ENCODE data around the gene RPL18.
A peak's percentile ranks its signal among the peaks of the same experiment; 100 is the strongest.
"Not testable (repeated sequence)": the region's sequence is repeated elsewhere in the genome, so short reads cannot be mapped to it uniquely, and the experiment has no call there.

The RPL18 gene

GRCh38 chr19:48618916-48619691 is at the start of gene RPL18, which contains the start of gene SPHK2:
Gene RPL18 (minus strand): TSS chr19:48619178. CDS start chr19:48619143, 35 bp downstream.
Gene SPHK2 (plus strand): TSS chr19:48619506. CDS start chr19:48620515, 1,009 bp downstream.
- DNase-seq (ENCODE audit: low spot score): peak; percentile 98

- no peak for DNase-seq (ENCODE audit: low spot score)
Observed at GRCh38 chr19:48668761-48669160, 49.8 kb upstream of the RPL18 start.

GRCh38 chr19:48668332-48668731 is 49.4 kb upstream of the RPL18 start:
- DNase-seq (ENCODE audit: low spot score): no peak

GRCh38 chr19:48665786-48666185 is 46.8 kb upstream of the RPL18 start:
- DNase-seq (ENCODE audit: low spot score): no peak

- no peak for DNase-seq (ENCODE audit: low spot score)
Observed at GRCh38 chr19:48664476-48664875, 45.5 kb upstream of the RPL18 start.

GRCh38 chr19:48663667-48664066 is 44.7 kb upstream of the RPL18 start:
- DNase-seq (ENCODE audit: low spot score): no peak

- DNase-seq (ENCODE audit: low spot score): no peak
Observed at GRCh38 chr19:48661711-48662090, 42.7 kb upstream of the RPL18 start.

- DNase-seq (ENCODE audit: low spot score): peak; percentile 97
Observed at GRCh38 chr19:48660852-48661710, 42.1 kb upstream of the RPL18 start.

GRCh38 chr19:48659768-48660167 is 40.8 kb upstream of the RPL18 start:
- peak; percentile 41 for DNase-seq (ENCODE audit: low spot score)

- DNase-seq (ENCODE audit: low spot score): no peak
Observed at GRCh38 chr19:48658483-48658882, 39.5 kb upstream of the RPL18 start.

- not testable (repeated sequence) for DNase-seq (ENCODE audit: low spot score)
Observed at GRCh38 chr19:48657828-48658227, 38.9 kb upstream of the RPL18 start.

- DNase-seq (ENCODE audit: low spot score): no peak
Observed at GRCh38 chr19:48656840-48657474, 38.0 kb upstream of the RPL18 start.

GRCh38 chr19:48654299-48655059 is 35.5 kb upstream of the RPL18 start:
- DNase-seq (ENCODE audit: low spot score): peak; percentile 55

GRCh38 chr19:48651683-48652048 is 32.7 kb upstream of the RPL18 start:
- no peak for DNase-seq (ENCODE audit: low spot score)

GRCh38 chr19:48650974-48651682 is 32.1 kb upstream of the RPL18 start:
- DNase-seq (ENCODE audit: low spot score): no peak

GRCh38 chr19:48648134-48648533 is 29.2 kb upstream of the RPL18 start:
- no peak for DNase-seq (ENCODE audit: low spot score)

GRCh38 chr19:48646722-48647216 is 27.8 kb upstream of the RPL18 start:
- peak; percentile 35 for DNase-seq (ENCODE audit: low spot score)

GRCh38 chr19:48646001-48646721 is 27.2 kb upstream of the RPL18 start, which contains the start of gene CA11:
Gene CA11 (minus strand): TSS chr19:48646187. CDS start chr19:48645632, 555 bp downstream.
- peak; percentile 94 for DNase-seq (ENCODE audit: low spot score)

- DNase-seq (ENCODE audit: low spot score): no peak
Observed at GRCh38 chr19:48645620-48646000, 26.6 kb upstream of the RPL18 start.
